GM23248 (cell line): ENCODE data around the gene ADARB1.

Experiments used
- EZH2 ChIP-seq: fragments of 200-600 bp; sonication (generic); IDR thresholded peaks from 2 replicates; pipeline ENCODE4 v1.6.1; 2018; ENCODE audit warnings: antibody characterized with exemption, mild to moderate bottlenecking; ENCODE audit not compliant: insufficient read depth, poor library complexity, severe bottlenecking
- EZH2phosphoT487 ChIP-seq: fragments of 200-600 bp; sonication (generic); IDR thresholded peaks from 2 replicates; pipeline ENCODE4 v1.6.1; 2018; ENCODE audit warnings: antibody characterized with exemption, moderate library complexity, mild to moderate bottlenecking, low read depth; ENCODE audit not compliant: insufficient read depth

DNA sequence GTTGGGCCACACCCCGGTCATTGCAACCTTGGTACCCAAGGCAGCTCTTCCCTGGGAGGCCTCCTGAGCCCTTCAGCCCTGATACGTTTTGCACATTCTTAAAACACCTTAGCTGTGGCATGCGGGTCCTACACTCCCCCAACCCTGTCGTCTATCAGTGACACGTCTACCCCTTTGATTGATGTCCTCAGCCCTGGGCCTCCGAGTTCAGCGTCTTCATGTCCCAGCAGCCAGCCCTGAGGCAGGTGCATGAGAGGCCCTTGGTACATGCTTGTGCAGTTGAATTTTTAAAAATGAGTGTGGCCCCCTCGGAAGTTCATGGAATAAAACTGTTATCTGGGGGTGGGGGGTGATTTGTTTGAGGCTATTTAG is 38.9 kb upstream of the ADARB1 start:
- TF ChIP-seq EZH2 (no peak), EZH2phosphoT487 (no peak)
